ENCODE data around the gene SAFB.

- TF ChIP-seq CTCF (IDR thresholded peaks at IDR 0.05 in 2 of 3, conservative IDR thresholded peaks at IDR 0.05 in 1 of 3; ENCODE audit: borderline replicate concordance in 1 of 3, insufficient read depth in 1 of 3, low read depth in 2 of 3, low read length in 2 of 3), result no peak
- TF ChIP-seq YY1 (IDR thresholded peaks at IDR 0.05; ENCODE audit: extremely low read depth, insufficient replicate concordance, low read depth, low read length), result no peak
- TF ChIP-seq EGR1 (IDR thresholded peaks at IDR 0.05; ENCODE audit: low read depth), result no peak
- TF ChIP-seq CEBPB (IDR thresholded peaks at IDR 0.05; ENCODE audit: low read depth), result no peak
Measured at GRCh38 chr19:5644037-5644436, 21.2 kb downstream of the SAFB start.
